ENCODE data around the gene GPR27.

The GPR27 gene

DNA sequence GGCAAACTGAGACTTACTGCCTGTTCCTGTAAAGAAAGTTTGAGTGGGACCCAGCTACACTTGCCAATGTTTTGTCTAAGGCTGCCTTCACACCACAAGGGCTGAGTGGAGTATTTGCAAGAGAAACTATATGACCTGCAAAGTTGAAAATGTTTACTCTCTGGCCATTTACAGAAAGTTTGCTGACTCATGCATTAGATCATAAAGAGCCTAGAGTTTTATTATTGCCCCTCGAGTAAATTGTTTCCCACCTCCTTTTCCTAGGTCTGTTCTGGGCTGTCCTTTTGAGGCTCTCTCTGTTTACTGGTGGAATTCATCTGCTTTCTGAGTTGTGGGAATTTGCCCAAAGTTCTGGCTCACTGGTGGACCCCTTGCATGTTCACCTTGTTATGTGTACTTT lies 38.0 kb downstream of the GPR27 start:
- Histone ChIP-seq H3K9me3 (ENCODE audit: insufficient read depth, low read depth, low read length) (no peaks in the 10 kb centered on the region), H3K27me3 (ENCODE audit: insufficient read depth, low read length) (peaks cover 18% of the 10 kb centered on the region), H3K27ac (ENCODE audit: low read length) (no peak overlapping the region)

DNA sequence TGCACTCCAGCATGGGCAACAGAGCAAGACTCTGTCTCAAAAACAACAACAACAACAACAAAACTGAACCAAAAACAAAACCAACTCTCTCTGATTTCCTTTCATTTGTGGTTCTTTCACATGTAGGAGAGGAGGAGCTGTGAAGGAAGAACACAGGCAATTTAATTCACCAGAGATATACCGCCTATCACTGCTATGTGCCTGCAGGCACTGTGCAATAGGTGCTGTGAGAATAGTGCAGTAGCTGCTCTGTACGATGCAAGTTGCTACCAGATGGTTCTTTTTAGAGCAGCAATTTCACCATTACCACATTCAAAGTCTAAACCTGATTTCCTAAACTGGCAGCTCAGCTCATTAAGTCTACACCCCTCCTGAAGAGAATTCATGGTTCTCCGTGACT lies 42.6 kb downstream of the GPR27 start:
- H3K36me3 ChIP-seq (ENCODE audit: insufficient read depth, low read depth, low read length), result no peaks in the 10 kb centered on the region
- no peaks in the 10 kb centered on the region for H3K9me3 ChIP-seq (ENCODE audit: insufficient read depth, low read depth, low read length)
- no peak overlapping the region for H3K4me3 ChIP-seq (ENCODE audit: low read length)
- H3K27me3 ChIP-seq (ENCODE audit: insufficient read depth, low read length), result no peaks in the 10 kb centered on the region
- H3K4me1 ChIP-seq (ENCODE audit: insufficient read depth, low read length), result peaks cover 9% of the 10 kb centered on the region; the same call in 1 of the 2 replicates
- H3K27ac ChIP-seq (ENCODE audit: low read length), result no peak overlapping the region
- no peak overlapping the region for H3K9ac ChIP-seq (ENCODE audit: low read depth, low read length)

More for the DNA sequence above, 38.0 kb downstream of the GPR27 start:
- Histone ChIP-seq H3K9ac (ENCODE audit: low read depth, low read length) (no peak overlapping the region), H3K4me3 (ENCODE audit: low read length) (no peak overlapping the region), H3K36me3 (ENCODE audit: insufficient read depth, low read depth, low read length) (no peaks in the 10 kb centered on the region), H3K4me1 (ENCODE audit: insufficient read depth, low read length) (peaks cover 1% of the 10 kb centered on the region; the same call in 1 of the 2 replicates)

GRCh38 chr3:71797455-71797854 lies 43.8 kb downstream of the GPR27 start:
- Histone ChIP-seq H3K9ac (ENCODE audit: low read depth, low read length) (no peak overlapping the region), H3K27me3 (ENCODE audit: insufficient read depth, low read length) (no peaks in the 10 kb centered on the region), H3K9me3 (ENCODE audit: insufficient read depth, low read depth, low read length) (no peaks in the 10 kb centered on the region), H3K4me1 (ENCODE audit: insufficient read depth, low read length) (peaks cover 13% of the 10 kb centered on the region; the same call in 1 of the 2 replicates), H3K27ac (ENCODE audit: low read length) (no peak overlapping the region), H3K36me3 (ENCODE audit: insufficient read depth, low read depth, low read length) (no peaks in the 10 kb centered on the region), H3K4me3 (ENCODE audit: low read length) (no peak overlapping the region)

DNA sequence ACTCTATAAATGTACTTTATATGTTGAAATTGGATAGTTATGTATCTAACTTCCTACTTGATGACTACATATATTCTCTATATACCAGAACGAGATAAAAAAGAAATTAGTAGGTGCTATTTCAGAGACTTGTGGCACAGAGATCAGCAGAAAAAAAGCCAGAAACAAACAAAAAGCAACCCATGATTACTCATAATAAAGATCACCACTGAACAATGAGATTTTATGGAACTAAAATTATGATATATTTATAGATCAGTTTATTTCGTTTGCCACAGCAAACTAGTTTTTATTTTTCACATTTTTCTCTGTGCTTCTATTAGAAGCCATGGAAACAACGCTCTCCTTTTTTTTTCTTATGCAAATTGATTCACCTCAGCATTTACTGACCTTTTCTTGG lies 46.4 kb downstream of the GPR27 start:
- Histone ChIP-seq H3K9me3 (ENCODE audit: insufficient read depth, low read depth, low read length) (no peaks in the 10 kb centered on the region), H3K27me3 (ENCODE audit: insufficient read depth, low read length) (no peaks in the 10 kb centered on the region), H3K36me3 (ENCODE audit: insufficient read depth, low read depth, low read length) (no peaks in the 10 kb centered on the region), H3K4me3 (ENCODE audit: low read length) (no peak overlapping the region), H3K9ac (ENCODE audit: low read depth, low read length) (no peak overlapping the region), H3K4me1 (ENCODE audit: insufficient read depth, low read length) (peaks cover 18% of the 10 kb centered on the region), H3K27ac (ENCODE audit: low read length) (no peak overlapping the region)

- H3K4me1 ChIP-seq (ENCODE audit: insufficient read depth, low read length), result peaks cover 18% of the 10 kb centered on the region
- H3K9ac ChIP-seq (ENCODE audit: low read depth, low read length), result no peak overlapping the region
- H3K27me3 ChIP-seq (ENCODE audit: insufficient read depth, low read length), result no peaks in the 10 kb centered on the region
- no peaks in the 10 kb centered on the region for H3K36me3 ChIP-seq (ENCODE audit: insufficient read depth, low read depth, low read length)
- no peak overlapping the region for H3K4me3 ChIP-seq (ENCODE audit: low read length)
- no peak overlapping the region for H3K27ac ChIP-seq (ENCODE audit: low read length)
- H3K9me3 ChIP-seq (ENCODE audit: insufficient read depth, low read depth, low read length), result no peaks in the 10 kb centered on the region
Observed at GRCh38 chr3:71801986-71802385, 48.3 kb downstream of the GPR27 start.

- Histone ChIP-seq H3K27ac (ENCODE audit: low read length) (no peak overlapping the region), H3K36me3 (ENCODE audit: insufficient read depth, low read depth, low read length) (no peaks in the 10 kb centered on the region)
Observed at GRCh38 chr3:71803248-71803647, 49.6 kb downstream of the GPR27 start.

DNA sequence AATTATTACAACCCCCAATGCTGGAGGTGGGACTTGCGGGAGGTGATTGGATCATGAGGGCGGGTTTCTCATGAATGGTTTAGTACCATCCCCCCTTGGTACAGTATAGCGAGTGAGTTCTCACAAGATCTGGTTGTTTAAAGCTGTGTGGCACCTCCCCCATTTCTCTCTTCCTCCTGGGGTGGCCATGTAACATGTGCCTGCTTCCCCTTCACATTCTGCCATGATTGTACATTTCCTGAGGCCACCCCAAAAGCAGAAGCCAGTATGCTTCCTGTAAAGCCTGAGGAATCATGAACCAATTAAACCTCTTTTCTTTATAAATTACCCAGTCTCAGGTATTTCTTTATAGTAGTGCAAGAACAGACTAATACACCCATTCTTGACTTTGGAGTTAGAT lies 51.5 kb downstream of the GPR27 start:
- Histone ChIP-seq H3K9me3 (ENCODE audit: insufficient read depth, low read depth, low read length) (no peaks in the 10 kb centered on the region), H3K27ac (ENCODE audit: low read length) (no peak overlapping the region), H3K4me1 (ENCODE audit: insufficient read depth, low read length) (peaks cover 11% of the 10 kb centered on the region), H3K27me3 (ENCODE audit: insufficient read depth, low read length) (no peaks in the 10 kb centered on the region), H3K4me3 (ENCODE audit: low read length) (no peak overlapping the region), H3K36me3 (ENCODE audit: insufficient read depth, low read depth, low read length) (no peaks in the 10 kb centered on the region), H3K9ac (ENCODE audit: low read depth, low read length) (no peak overlapping the region)

More at GRCh38 chr3:71803248-71803647, 49.6 kb downstream of the GPR27 start:
- Histone ChIP-seq H3K27me3 (ENCODE audit: insufficient read depth, low read length) (no peaks in the 10 kb centered on the region), H3K9ac (ENCODE audit: low read depth, low read length) (no peak overlapping the region), H3K9me3 (ENCODE audit: insufficient read depth, low read depth, low read length) (no peaks in the 10 kb centered on the region), H3K4me1 (ENCODE audit: insufficient read depth, low read length) (peaks cover 18% of the 10 kb centered on the region), H3K4me3 (ENCODE audit: low read length) (no peak overlapping the region)

DNA sequence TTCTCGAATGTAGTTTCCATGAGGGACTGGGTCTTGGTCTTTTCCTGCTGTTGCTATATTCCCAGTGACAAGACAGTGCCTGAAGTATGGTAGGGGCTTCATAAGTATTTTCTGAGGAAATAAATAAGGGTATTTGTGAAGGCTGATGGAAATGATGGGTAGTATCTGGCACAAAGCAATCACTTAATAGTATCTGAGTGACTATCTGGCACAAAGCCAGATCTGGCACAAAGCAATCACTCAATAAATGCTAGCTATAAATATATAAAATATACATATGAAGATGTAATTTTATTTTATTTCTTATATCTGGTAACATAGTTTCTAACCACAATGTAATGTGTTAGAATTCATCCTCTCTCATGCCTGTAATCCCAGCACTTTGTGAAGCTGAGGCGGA lies 52.0 kb downstream of the GPR27 start:
- H3K36me3 ChIP-seq (ENCODE audit: insufficient read depth, low read depth, low read length), result no peaks in the 10 kb centered on the region

More for the DNA sequence above, 52.0 kb downstream of the GPR27 start:
- H3K9me3 ChIP-seq (ENCODE audit: insufficient read depth, low read depth, low read length), result no peaks in the 10 kb centered on the region
- no peaks in the 10 kb centered on the region for H3K27me3 ChIP-seq (ENCODE audit: insufficient read depth, low read length)
- H3K4me1 ChIP-seq (ENCODE audit: insufficient read depth, low read length), result peaks cover 9% of the 10 kb centered on the region
- H3K4me3 ChIP-seq (ENCODE audit: low read length), result no peak overlapping the region
- no peak overlapping the region for H3K9ac ChIP-seq (ENCODE audit: low read depth, low read length)
- no peak overlapping the region for H3K27ac ChIP-seq (ENCODE audit: low read length)
